NCI-H460 (cell line): ENCODE measurements around the gene SLF1. TPM values are rescaled to one million over a fixed set of nuclear protein-coding genes. Genes with fewer than 3 reads are reported as not detected.

Experiments
- DNase-seq: peaks from one replicate; pipeline ENCODE4 v3.0.0-alpha.2; 2016; ENCODE audit warnings: low read depth; ENCODE audit errors: extremely low read depth
- total RNA-seq: library from RNA; depleted of rRNA; stranded (reverse); fragments of >200 nt; shearing (Covaris generic); gene quantifications from 2 replicates; pipeline ENCODE4 v1.2.3, GENCODE V29; 2014

The SLF1 gene
- total RNA-seq, 1 experiment from 2014 or later = 77.0 TPM

GRCh38 chr5:94660506-94660905 is 42.0 kb downstream of the SLF1 start:
- DNase-seq = no peak

GRCh38 chr5:94661086-94661485 is 42.6 kb downstream of the SLF1 start:
- no peak for DNase-seq

GRCh38 chr5:94667937-94668336 is 49.5 kb downstream of the SLF1 start:
- no peak for DNase-seq

GRCh38 chr5:94670726-94671125 is 52.3 kb downstream of the SLF1 start:
- no peak for DNase-seq

DNA sequence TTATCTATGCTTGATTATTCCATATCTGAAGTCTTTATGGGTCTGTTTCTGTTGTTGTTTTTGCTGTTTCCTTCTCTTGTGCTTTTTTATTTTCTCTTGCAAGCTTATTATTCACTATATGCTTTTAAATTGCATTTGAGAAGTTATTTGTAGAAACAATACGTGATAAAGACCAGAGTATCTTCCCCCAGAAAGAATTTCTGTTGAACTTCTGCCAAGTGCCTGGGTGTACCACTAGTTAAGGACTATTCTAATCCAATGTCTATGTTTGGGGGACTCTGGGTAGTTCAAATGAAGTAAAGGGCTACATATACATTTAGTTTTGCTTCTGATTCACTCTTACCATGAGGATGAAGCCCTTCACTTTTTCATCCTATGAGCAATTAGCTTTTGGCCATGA is 54.3 kb downstream of the SLF1 start:
- no peak for DNase-seq

GRCh38 chr5:94674490-94675382 is 56.3 kb downstream of the SLF1 start:
- DNase-seq = no peak

DNA sequence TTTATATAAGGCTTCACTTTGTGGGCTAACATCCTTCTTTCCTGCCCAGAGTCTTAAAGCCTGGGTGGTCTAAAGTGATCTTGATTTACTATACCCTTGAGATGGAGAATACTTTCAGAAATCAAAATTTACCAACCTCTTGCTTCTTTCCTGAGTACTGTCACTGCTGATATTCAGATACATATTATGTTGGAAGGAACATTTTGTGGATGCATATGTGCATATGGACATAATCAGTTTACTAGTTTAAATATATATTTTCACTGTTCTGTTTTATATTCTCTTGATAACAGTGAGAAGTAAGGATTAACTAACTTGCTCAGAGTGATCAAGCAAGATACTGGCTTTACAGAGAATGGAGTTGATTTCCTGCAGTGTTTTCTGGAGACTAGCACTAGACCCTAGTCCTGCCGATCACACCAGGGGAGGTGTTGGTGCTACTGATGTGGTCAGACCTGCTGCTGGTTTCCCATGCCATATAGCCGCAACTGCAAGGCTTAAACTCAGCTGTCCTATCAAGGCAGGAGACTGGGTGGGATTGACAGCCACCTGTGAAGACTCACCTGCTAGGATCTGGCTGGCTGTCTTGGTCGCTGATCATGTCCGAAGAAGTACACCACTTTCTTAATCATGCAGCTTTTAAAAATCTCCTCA is 57.6 kb downstream of the SLF1 start:
- no peak for DNase-seq

DNA sequence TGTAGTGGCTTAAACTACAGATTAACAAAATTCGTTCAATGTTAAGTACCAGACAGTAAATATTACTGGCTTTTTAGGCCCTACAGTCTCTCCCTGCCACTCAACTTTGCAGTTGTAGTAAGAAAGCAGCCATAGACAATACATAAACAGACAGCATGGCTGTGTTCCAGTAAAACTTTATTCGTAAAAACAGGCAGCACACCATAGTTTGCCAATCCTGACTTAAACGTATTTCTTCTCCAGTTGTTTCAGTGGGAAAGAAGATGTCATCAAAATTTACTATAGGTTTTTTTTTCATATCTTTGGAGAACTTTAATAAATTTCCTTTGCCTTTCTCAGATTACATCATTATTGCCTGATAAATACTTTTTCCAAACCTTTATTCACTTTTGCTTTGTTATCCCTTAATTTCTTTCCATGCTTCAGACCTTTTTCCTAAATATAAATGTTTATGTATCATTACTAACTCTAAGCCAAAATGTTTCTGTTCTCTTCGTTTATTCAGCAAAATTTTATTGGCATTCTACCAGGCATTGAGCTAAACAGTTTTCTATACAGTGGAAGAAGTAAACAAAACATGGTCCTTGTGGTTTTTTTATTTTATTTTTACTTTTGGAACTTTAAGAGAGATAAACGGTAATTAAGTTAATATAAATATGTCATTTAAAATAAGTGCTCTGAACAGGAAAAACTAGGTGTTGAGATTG is 64.5 kb downstream of the SLF1 start:
- no peak for DNase-seq

DNA sequence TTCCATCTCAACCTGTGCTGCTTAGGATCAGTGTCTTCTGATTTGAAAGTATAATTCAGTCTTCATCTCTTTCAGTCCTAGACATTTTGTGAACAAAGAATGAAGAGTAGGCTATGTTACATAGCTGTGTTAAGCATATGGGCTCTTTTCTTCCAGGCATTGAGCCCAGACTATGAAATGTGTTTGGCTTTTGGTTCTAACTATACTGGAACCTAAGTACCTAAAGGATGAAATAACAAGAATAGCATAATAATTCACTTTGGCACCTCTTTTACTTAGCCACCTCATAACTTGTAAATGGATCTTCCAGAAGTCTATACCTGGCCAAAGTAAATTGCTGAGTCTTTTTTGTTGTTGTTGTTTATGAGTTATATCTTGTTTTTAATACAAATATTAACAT is 71.4 kb downstream of the SLF1 start:
- no peak for DNase-seq

DNA sequence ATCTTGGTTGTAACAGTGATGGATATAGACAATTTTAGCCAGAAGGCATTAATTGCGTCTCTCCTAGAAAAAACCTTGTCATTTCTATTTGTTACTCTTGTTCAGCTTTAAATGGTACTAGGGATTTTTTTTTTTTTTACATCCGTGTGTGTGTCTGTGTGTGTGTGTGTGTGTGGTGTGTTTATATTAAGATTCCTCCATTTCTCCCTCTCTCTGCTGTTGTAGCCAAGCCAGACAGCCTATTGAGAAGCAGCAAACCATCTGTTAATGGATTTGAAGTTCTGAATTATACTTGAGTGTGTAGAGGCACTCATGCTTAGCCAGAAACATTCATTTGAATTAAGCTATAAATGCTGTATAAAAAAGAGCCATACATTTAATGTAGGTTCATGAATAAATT is 72.3 kb downstream of the SLF1 start:
- no peak for DNase-seq

DNA sequence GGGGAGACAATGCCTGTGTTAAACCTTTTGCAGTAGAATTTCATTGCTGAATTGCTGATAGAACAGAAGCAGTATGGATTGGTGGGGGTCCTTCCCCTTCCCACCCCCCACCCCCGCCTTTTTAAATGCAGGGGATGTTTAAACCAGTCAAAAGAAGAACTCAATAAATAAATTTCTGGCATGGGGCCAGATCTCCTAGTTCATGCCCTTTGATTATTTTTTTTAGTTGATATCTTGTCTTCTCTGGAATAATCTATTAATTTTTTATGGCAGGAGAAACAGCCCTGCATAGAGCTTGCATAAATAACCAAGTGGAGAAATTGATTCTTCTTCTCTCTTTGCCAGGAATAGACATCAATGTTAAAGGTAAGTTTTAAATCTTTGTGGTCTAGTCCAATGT is 72.8 kb downstream of the SLF1 start:
- DNase-seq = no peak

DNA sequence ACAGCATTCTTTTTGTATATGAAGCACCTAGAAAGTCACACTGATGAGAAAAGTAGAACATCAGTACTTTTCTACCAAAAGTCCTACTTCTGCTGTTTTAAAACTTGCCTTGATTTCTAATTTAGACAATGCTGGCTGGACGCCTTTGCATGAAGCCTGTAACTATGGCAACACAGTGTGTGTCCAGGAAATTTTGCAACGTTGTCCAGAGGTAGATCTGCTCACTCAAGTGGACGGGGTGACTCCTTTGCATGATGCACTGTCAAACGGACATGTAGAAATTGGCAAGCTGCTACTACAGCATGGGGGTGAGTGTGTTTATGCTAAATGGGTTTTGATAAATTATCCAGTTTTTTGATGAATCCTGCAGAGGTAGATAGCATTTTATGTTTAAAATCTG is 73.5 kb downstream of the SLF1 start:
- DNase-seq = peak; percentile 83

DNA sequence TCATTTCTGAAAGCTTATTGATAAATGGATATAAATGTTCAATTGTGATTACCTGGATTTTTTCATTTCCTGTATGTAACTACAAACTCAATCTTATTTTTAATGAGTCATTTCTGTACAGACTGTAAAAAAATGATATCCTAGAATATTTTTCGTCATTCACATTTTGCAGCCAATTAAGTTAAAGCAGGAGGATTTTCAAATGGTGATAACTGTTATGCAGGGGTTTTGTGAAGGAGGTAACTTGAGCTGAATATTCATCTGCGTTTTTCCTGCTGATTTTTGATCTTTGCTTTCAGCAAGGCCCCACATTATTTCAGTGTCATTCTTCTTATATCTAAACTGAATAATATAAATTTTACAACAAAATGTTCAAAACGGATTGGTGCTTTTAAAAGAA is 74.1 kb downstream of the SLF1 start:
- DNase-seq = no peak

DNA sequence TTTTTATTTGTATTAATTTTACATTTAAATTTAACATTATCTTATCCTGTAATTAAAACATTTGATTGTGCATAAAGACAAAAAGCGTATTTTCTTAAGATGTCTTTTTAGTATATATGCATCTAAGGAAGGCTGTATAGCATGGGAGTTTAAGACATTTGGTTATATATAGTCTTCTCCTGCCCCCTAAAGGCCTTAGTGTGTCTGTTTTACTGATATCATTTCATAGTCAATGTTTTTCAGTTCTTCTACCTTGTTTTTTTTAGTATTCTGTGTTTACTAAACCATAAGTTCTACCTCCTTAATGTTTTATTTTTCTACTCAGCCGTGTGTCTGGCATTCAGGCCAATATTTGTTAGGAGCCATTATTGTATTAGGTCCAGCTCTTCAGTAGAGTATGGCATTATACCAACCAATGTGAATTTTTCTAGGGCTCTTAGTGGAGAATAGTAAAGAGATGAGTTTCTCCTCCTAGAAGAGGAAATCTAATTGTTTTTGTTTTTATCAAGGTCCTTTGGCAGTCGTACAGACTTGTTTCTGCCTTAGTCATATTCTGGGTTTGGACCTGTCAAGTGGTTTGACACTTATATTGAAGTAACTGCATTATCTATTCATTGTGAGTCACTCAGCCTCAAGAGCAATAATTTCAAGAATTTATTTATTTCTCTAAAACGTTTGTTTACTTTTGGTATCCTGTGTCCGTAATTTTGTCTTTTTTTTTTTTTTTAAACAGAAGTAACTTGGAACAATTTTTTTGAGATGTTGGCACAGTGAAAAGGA is 74.8 kb downstream of the SLF1 start:
- DNase-seq = peak; percentile 86

GRCh38 chr5:94693845-94694370 is 75.4 kb downstream of the SLF1 start:
- DNase-seq = no peak

GRCh38 chr5:94694671-94695070 is 76.2 kb downstream of the SLF1 start:
- DNase-seq = no peak

DNA sequence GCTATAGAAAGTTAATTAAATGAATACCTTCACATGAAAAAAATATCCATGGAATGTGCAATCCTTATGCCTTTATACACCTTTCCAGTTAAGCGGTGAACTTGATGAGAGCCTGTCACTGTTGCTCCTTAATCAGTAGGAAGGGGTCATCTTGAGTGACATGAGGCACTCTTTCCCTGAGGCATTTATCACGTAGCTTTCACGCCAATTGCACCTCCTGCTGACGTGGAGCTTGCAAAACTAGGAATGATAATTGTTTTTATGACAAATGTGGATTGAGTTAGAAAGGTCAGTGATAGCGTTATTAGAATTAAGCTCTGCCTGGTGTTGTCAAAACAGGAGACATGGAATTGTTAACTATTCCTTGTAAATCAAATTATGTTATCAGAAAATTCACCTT is 79.7 kb downstream of the SLF1 start:
- peak; percentile 98 for DNase-seq

DNA sequence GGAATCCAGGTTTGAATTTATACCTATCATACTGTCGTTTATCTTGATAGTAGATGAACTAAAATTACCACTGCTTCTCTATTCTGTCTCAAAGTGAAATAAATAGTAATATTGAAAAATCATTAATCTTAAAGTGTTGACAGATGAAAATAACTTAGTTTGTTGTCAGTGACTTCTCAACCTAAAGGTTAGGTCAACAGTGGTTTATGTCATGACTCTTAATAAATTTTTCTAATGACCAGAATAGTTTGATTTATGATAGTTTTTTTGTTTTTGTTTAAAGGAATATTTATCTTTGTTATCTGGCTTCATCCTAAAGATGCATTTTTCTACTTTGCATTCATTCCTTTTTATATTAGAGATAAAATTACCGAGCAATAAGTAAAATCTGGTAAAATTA is 81.1 kb downstream of the SLF1 start:
- no peak for DNase-seq

GRCh38 chr5:94700592-94700991 is 82.1 kb downstream of the SLF1 start:
- peak; percentile 93 for DNase-seq

GRCh38 chr5:94702729-94703128 is 84.3 kb downstream of the SLF1 start:
- DNase-seq = no peak

DNA sequence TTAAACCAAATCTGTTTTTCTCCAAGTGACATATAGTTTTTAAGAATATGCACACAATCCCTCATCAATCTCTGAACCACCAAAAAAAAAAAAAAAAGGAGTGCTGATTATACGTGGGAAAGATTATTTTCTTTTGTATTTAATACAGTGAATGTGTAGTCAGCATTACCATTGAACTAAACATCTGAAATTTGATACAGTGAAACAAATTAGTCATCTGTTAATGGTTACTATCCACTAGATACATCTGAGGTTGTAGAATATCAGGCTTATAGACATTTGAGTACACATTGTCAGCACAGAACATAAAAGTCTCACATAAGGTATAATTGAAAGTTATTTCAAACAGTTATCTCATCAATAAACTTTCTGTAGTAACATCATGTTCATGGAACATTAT is 87.0 kb downstream of the SLF1 start:
- no peak for DNase-seq
